ENCODE data around the gene CIPC. TPM values are rescaled to one million over a fixed set of nuclear protein-coding genes. Genes with fewer than 3 reads are reported as not detected.

Gene CIPC
- total and polyA plus RNA-seq, 2 of the 13 experiments (the other 11 are each of a cell fraction or from before 2014, with no cell fraction given) = 7.6 to 13.9 TPM

GRCh38 chr14:77133720-77134338 is 35.8 kb downstream of the CIPC start:
- Histone ChIP-seq H3K4me3 (replicated peaks in 1 of 3; ENCODE audit: insufficient read depth in 1 of 3, low read depth in 2 of 3, low read length in 3 of 3) (no peak overlapping the region), H3K9me3 (ENCODE audit: low read length) (no peaks in the 10 kb centered on the region), H3K79me2 (ENCODE audit: insufficient read depth, low read length) (no peaks in the 10 kb centered on the region), H3K36me3 (replicated peaks in 1 of 2; ENCODE audit: control insufficient read depth in 1 of 2, insufficient read depth in 2 of 2, low read length in 2 of 2) (no peaks in the 10 kb centered on the region), H4K20me1 (ENCODE audit: insufficient read depth, low read length) (no peaks in the 10 kb centered on the region), H3K27me3 (ENCODE audit: control insufficient read depth in 1 of 2, insufficient read depth in 2 of 2, low read length in 2 of 2) (no peaks in the 10 kb centered on the region; a peak in 2 of 5 replicates), H3K9ac (ENCODE audit: insufficient read depth, low read depth, low read length) (no peak overlapping the region), H2AFZ (ENCODE audit: low read length) (no peak overlapping the region), H3K4me2 (ENCODE audit: low read depth, low read length) (no peak overlapping the region), H3K27ac (ENCODE audit: extremely low read length, insufficient read depth, low read length) (no peak overlapping the region), H3K4me1 (ENCODE audit: insufficient read depth, low read length) (no peaks in the 10 kb centered on the region)
- in situ Hi-C loops (cut with HindIII; ENCODE audit: extremely low pct_ligation_motif_present, low pct_unique_long_range_greater_than_20kb) (no loop called here), intact Hi-C loops (cut with micrococcal nuclease; ENCODE audit: unreplicated experiment) (no loop called here)
- DNase-seq (ENCODE audit: low spot score) (peak; percentile 58), FAIRE-seq (peak; percentile 8), ATAC-seq (peak; percentile 93)
- WGBS (ENCODE audit: low lambda C conversion rate) = 6% methylated on average over 7 of the region's 22 CpGs
- ChIA-PET POLR2A (no interaction called here), CTCF (ENCODE audit: low intra/inter-chr PET ratio, low total read pairs) (no interaction called here)
- BruUV-seq (replicated peaks) = no TSS peak
- TF ChIP-seq KLF11 (CRISPR knock-in tag; IDR thresholded peaks at IDR 0.05) (peak; percentile 92), HES4 (CRISPR knock-in tag; IDR thresholded peaks at IDR 0.05; ENCODE audit: borderline replicate concordance) (peak; percentile 96), MTF1 (CRISPR knock-in tag; IDR thresholded peaks at IDR 0.05) (peak; percentile 41; the same call in 1 of the 2 replicates), RFXAP (CRISPR knock-in tag; IDR thresholded peaks at IDR 0.05; ENCODE audit: borderline replicate concordance) (peak; percentile 72), TGIF2 (CRISPR knock-in tag; IDR thresholded peaks at IDR 0.05) (peak; percentile 66), ZNF281 (CRISPR knock-in tag; IDR thresholded peaks at IDR 0.05; ENCODE audit: borderline replicate concordance) (peak; percentile 51), ZNF12 (CRISPR knock-in tag; IDR thresholded peaks at IDR 0.05) (peak; percentile 73; the same call in 1 of the 2 replicates), MIXL1 (CRISPR knock-in tag; IDR thresholded peaks at IDR 0.05) (peak; percentile 72; the same call in 1 of the 2 replicates), HDAC2 (CRISPR knock-in tag; IDR thresholded peaks at IDR 0.05) (peak; percentile 70; the same call in 1 of the 2 replicates), MEF2D (CRISPR knock-in tag; IDR thresholded peaks at IDR 0.05) (peak; percentile 53; the same call in 1 of the 2 replicates), ZNF7 (CRISPR knock-in tag; IDR thresholded peaks at IDR 0.05) (peak; percentile 34; the same call in 1 of the 2 replicates), SYNCRIP (IDR thresholded peaks at IDR 0.05; ENCODE audit: insufficient read depth, low read depth, low read length) (no peak), ZNF441 (CRISPR knock-in tag; IDR thresholded peaks at IDR 0.05; ENCODE audit: borderline replicate concordance) (peak; percentile 85; the same call in 1 of the 2 replicates)
- TF ChIP-seq, protein P1, sequence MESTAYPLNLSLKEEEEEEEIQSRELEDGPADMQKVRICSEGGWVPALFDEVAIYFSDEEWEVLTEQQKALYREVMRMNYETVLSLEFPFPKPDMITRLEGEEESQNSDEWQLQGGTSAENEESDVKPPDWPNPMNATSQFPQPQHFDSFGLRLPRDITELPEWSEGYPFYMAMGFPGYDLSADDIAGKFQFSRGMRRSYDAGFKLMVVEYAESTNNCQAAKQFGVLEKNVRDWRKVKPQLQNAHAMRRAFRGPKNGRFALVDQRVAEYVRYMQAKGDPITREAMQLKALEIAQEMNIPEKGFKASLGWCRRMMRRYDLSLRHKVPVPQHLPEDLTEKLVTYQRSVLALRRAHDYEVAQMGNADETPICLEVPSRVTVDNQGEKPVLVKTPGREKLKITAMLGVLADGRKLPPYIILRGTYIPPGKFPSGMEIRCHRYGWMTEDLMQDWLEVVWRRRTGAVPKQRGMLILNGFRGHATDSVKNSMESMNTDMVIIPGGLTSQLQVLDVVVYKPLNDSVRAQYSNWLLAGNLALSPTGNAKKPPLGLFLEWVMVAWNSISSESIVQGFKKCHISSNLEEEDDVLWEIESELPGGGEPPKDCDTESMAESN (CRISPR knock-in tag; conservative IDR thresholded peaks at IDR 0.05) = peak; percentile 70; the same call in 1 of the 2 replicates
- TF ChIP-seq, protein P2, sequence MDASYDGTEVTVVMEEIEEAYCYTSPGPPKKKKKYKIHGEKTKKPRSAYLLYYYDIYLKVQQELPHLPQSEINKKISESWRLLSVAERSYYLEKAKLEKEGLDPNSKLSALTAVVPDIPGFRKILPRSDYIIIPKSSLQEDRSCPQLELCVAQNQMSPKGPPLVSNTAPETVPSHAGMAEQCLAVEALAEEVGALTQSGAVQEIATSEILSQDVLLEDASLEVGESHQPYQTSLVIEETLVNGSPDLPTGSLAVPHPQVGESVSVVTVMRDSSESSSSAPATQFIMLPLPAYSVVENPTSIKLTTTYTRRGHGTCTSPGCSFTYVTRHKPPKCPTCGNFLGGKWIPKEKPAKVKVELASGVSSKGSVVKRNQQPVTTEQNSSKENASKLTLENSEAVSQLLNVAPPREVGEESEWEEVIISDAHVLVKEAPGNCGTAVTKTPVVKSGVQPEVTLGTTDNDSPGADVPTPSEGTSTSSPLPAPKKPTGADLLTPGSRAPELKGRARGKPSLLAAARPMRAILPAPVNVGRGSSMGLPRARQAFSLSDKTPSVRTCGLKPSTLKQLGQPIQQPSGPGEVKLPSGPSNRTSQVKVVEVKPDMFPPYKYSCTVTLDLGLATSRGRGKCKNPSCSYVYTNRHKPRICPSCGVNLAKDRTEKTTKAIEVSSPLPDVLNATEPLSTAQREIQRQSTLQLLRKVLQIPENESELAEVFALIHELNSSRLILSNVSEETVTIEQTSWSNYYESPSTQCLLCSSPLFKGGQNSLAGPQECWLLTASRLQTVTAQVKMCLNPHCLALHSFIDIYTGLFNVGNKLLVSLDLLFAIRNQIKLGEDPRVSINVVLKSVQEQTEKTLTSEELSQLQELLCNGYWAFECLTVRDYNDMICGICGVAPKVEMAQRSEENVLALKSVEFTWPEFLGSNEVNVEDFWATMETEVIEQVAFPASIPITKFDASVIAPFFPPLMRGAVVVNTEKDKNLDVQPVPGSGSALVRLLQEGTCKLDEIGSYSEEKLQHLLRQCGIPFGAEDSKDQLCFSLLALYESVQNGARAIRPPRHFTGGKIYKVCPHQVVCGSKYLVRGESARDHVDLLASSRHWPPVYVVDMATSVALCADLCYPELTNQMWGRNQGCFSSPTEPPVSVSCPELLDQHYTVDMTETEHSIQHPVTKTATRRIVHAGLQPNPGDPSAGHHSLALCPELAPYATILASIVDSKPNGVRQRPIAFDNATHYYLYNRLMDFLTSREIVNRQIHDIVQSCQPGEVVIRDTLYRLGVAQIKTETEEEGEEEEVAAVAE (CRISPR knock-in tag; IDR thresholded peaks at IDR 0.05; ENCODE audit: borderline replicate concordance) = peak; percentile 75
